ENCODE results near the gene CCL26.

The CCL26 gene

GRCh38 chr7:75743455-75743859, 28.6 kb downstream of the CCL26 start:
- ChIA-PET CTCF (interaction anchor here (0.7 kb wide), 1 partner anchor 463 kb away, joined by 3 read pairs; no protein-coding TSS in a partner anchor), POLR2A (no interaction called here)
- H3K4me1 ChIP-seq (ENCODE audit: control insufficient read depth, insufficient read depth, low read length) = no peaks in the 10 kb centered on the region
- no peaks in the 10 kb centered on the region for H3K9me3 ChIP-seq (ENCODE audit: control insufficient read depth, insufficient read depth, low read depth, low read length)
- no peak overlapping the region for H3K4me3 ChIP-seq (ENCODE audit: low read depth, low read length)
- TF ChIP-seq ZSCAN30 (tag by site-specific recombination; IDR thresholded peaks at IDR 0.05) = no peak
- TF ChIP-seq, protein P1, sequence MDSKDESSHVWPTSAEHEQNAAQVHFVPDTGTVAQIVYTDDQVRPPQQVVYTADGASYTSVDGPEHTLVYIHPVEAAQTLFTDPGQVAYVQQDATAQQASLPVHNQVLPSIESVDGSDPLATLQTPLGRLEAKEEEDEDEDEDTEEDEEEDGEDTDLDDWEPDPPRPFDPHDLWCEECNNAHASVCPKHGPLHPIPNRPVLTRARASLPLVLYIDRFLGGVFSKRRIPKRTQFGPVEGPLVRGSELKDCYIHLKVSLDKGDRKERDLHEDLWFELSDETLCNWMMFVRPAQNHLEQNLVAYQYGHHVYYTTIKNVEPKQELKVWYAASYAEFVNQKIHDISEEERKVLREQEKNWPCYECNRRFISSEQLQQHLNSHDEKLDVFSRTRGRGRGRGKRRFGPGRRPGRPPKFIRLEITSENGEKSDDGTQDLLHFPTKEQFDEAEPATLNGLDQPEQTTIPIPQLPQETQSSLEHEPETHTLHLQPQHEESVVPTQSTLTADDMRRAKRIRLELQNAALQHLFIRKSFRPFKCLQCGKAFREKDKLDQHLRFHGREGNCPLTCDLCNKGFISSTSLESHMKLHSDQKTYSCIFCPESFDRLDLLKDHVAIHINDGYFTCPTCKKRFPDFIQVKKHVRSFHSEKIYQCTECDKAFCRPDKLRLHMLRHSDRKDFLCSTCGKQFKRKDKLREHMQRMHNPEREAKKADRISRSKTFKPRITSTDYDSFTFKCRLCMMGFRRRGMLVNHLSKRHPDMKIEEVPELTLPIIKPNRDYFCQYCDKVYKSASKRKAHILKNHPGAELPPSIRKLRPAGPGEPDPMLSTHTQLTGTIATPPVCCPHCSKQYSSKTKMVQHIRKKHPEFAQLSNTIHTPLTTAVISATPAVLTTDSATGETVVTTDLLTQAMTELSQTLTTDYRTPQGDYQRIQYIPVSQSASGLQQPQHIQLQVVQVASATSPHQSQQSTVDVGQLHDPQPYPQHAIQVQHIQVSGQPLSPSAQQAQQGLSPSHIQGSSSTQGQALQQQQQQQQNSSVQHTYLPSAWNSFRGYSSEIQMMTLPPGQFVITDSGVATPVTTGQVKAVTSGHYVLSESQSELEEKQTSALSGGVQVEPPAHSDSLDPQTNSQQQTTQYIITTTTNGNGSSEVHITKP (tag by site-specific recombination; IDR thresholded peaks at IDR 0.05) = 0 out of 2 replicates have a peak, but pooled peaks have one; percentile 28
- H3K27ac ChIP-seq (ENCODE audit: extremely low read depth, low read depth, low read length) = no peak overlapping the region
- no peaks in the 10 kb centered on the region for H3K36me3 ChIP-seq (ENCODE audit: control insufficient read depth in 2 of 2, insufficient read depth in 1 of 2, low read length in 2 of 2)

GRCh38 chr7:75740846-75741497, 31.0 kb downstream of the CCL26 start:
- no peak overlapping the region for H3K27ac ChIP-seq (ENCODE audit: extremely low read depth, low read depth, low read length)
- ChIA-PET POLR2A (interaction anchor here (0.7 kb wide), 1 partner anchor 229 kb away, joined by 3 read pairs; no protein-coding TSS in a partner anchor), CTCF (no interaction called here)
- no peak overlapping the region for H3K4me3 ChIP-seq (ENCODE audit: low read depth, low read length)
- TF ChIP-seq KLF17 (tag by site-specific recombination; IDR thresholded peaks at IDR 0.05) = 0 out of 2 replicates have a peak, but pooled peaks have one; percentile 60
- no peak for TF ChIP-seq ZBTB48 (tag by site-specific recombination; IDR thresholded peaks at IDR 0.05)
- peak; percentile 33; the same call in 1 of the 2 replicates for TF ChIP-seq ZBTB17 (tag by site-specific recombination; IDR thresholded peaks at IDR 0.05)
- TF ChIP-seq ZFHX2 (tag by site-specific recombination; conservative IDR thresholded peaks at IDR 0.05) = 0 out of 2 replicates have a peak, but pooled peaks have one; percentile 40
- no peak for TF ChIP-seq ZNF433 (tag by site-specific recombination; IDR thresholded peaks at IDR 0.05; ENCODE audit: low read depth)
- TF ChIP-seq ZNF747 (tag by site-specific recombination; IDR thresholded peaks at IDR 0.05) = no peak
- TF ChIP-seq EGR2 (tag by site-specific recombination; IDR thresholded peaks at IDR 0.05; ENCODE audit: low read depth) = peak; percentile 66
- peak; percentile 88 for TF ChIP-seq WT1 (tag by site-specific recombination; IDR thresholded peaks at IDR 0.05)
- no peak for TF ChIP-seq OVOL3 (tag by site-specific recombination; IDR thresholded peaks at IDR 0.05)
- no peaks in the 10 kb centered on the region for H3K4me1 ChIP-seq (ENCODE audit: control insufficient read depth, insufficient read depth, low read length)
- H3K36me3 ChIP-seq (ENCODE audit: control insufficient read depth in 2 of 2, insufficient read depth in 1 of 2, low read length in 2 of 2) = no peaks in the 10 kb centered on the region
- H3K9me3 ChIP-seq (ENCODE audit: control insufficient read depth, insufficient read depth, low read depth, low read length) = no peaks in the 10 kb centered on the region

DNA sequence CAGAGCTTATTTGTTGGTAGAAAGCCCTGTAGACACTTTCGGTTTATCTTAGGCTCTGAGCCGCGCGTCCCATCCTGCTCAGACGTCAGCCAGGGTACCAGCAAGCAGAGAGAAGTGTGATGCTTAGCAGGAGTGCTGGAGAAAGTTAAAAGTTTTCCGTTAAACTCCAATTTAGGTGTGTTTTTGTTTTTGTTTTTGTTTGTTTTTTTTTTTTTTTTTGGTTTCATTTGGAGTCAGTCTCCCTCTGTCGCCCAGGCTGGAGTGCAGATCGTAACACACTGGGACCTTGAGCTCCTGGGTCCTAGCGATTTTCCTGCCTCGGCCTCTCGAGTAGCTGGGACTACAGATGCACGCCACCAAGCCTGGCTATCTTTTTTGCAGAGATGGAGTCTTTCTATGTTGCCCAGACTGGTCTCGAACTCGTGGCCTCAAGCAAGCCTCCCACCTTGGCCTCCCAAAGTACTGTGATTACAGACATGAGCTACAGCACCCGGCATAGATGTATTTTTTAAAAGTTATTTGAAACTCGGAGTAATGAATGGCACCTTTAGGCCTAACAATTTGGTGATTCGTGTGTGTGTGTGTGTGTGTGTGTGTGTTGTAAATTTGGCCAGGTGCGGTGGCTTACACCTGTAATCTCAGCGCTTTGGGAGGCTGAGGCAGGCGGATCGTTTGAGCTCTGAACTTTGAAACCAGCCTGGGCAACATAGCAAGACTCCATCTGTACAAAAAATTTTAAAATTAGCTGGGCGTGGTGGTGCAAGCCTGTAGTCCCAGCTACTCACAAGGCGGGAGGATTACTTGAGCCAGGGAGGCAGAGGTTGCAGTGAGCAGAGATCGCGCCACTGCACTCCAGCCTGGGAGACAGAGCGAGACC, 32.0 kb downstream of the CCL26 start:
- peak; percentile 60 for TF ChIP-seq ZNF121 (tag by site-specific recombination; IDR thresholded peaks at IDR 0.05)
- TF ChIP-seq TCF7L2 (IDR thresholded peaks at IDR 0.05; ENCODE audit: borderline replicate concordance, low read depth, low read length) = peak; percentile 36; the same call in 1 of the 2 replicates
- TF ChIP-seq, protein P2, sequence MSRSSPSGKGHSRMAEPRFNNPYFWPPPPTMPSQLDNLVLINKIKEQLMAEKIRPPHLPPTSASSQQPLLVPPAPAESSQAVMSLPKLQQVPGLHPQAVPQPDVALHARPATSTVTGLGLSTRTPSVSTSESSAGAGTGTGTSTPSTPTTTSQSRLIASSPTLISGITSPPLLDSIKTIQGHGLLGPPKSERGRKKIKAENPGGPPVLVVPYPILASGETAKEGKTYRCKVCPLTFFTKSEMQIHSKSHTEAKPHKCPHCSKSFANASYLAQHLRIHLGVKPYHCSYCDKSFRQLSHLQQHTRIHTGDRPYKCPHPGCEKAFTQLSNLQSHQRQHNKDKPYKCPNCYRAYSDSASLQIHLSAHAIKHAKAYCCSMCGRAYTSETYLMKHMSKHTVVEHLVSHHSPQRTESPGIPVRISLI (tag by site-specific recombination; IDR thresholded peaks at IDR 0.05) = no peak
- peak; percentile 52 for TF ChIP-seq PRDM1 (tag by site-specific recombination; IDR thresholded peaks at IDR 0.05)
- no peak for TF ChIP-seq MEIS1 (CRISPR knock-in tag; IDR thresholded peaks at IDR 0.05; ENCODE audit: borderline replicate concordance)
- peak; percentile 83 for TF ChIP-seq ZNF335 (tag by site-specific recombination; conservative IDR thresholded peaks at IDR 0.05)
- no peak for TF ChIP-seq BCL11A (tag by site-specific recombination; IDR thresholded peaks at IDR 0.05; ENCODE audit: low read depth)
- TF ChIP-seq ZBTB17 (tag by site-specific recombination; IDR thresholded peaks at IDR 0.05) = peak; percentile 65; the same call in 1 of the 2 replicates
- CTCF ChIA-PET = interaction anchor here (0.7 kb wide), 1 partner anchor 104 kb away, joined by 4 read pairs; no protein-coding TSS in a partner anchor
- no peaks in the 10 kb centered on the region for H3K36me3 ChIP-seq (ENCODE audit: control insufficient read depth in 2 of 2, insufficient read depth in 1 of 2, low read length in 2 of 2)
- POLR2A ChIA-PET = interaction anchor here (0.6 to 1.2 kb wide), 4 partner anchors 14 to 1069 kb away, joined by 3 to 5 read pairs (median 3); no protein-coding TSS in a partner anchor
- H3K9me3 ChIP-seq (ENCODE audit: control insufficient read depth, insufficient read depth, low read depth, low read length) = no peaks in the 10 kb centered on the region
- H3K4me3 ChIP-seq (ENCODE audit: low read depth, low read length) = peak overlapping the region; percentile 61
- no peaks in the 10 kb centered on the region for H3K4me1 ChIP-seq (ENCODE audit: control insufficient read depth, insufficient read depth, low read length)
- no peak overlapping the region; the same call in 1 of the 2 replicates for H3K27ac ChIP-seq (ENCODE audit: extremely low read depth, low read depth, low read length)

Measured in HEK293 (cell line).